ENCODE data around the gene RXRA. TPM values are rescaled to one million over a fixed set of nuclear protein-coding genes. Genes with fewer than 3 reads are reported as not detected.

The RXRA gene
- total RNA-seq, 1 donor from 2014 or later: 83.3 TPM

- no peak overlapping the region for H3K27ac Mint-ChIP-seq (ENCODE audit: unreplicated experiment)
Measured at GRCh38 chr9:134440636-134441226, 114.5 kb downstream of the RXRA start.

GRCh38 chr9:134441227-134442084 lies 115.2 kb downstream of the RXRA start:
- peak overlapping the region; percentile 8 for H3K4me3 Mint-ChIP-seq (ENCODE audit: unreplicated experiment)
- no peak for TF ChIP-seq CTCF (IDR thresholded peaks at IDR 0.05; ENCODE audit: unreplicated experiment)
- H3K27ac Mint-ChIP-seq (ENCODE audit: unreplicated experiment): peak overlapping the region; percentile 59
- H3K9me3 Mint-ChIP-seq (ENCODE audit: unreplicated experiment): no peaks in the 10 kb centered on the region
- H3K4me1 Mint-ChIP-seq (ENCODE audit: unreplicated experiment): peaks cover 5% of the 10 kb centered on the region
- peaks cover 25% of the 10 kb centered on the region for H3K27me3 Mint-ChIP-seq (ENCODE audit: unreplicated experiment)
- H3K36me3 Mint-ChIP-seq (ENCODE audit: low read depth, unreplicated experiment): peaks cover 3% of the 10 kb centered on the region
- no peak for DNase-seq (ENCODE audit: low spot score)

More at GRCh38 chr9:134440636-134441226, 114.5 kb downstream of the RXRA start:
- peaks cover 10% of the 10 kb centered on the region for H3K36me3 Mint-ChIP-seq (ENCODE audit: low read depth, unreplicated experiment)
- no peak for DNase-seq (ENCODE audit: low spot score)
- no peak overlapping the region for H3K4me3 Mint-ChIP-seq (ENCODE audit: unreplicated experiment)
- no peak for TF ChIP-seq CTCF (IDR thresholded peaks at IDR 0.05; ENCODE audit: unreplicated experiment)
- H3K27me3 Mint-ChIP-seq (ENCODE audit: unreplicated experiment): peaks cover 28% of the 10 kb centered on the region
- H3K9me3 Mint-ChIP-seq (ENCODE audit: unreplicated experiment): no peaks in the 10 kb centered on the region
- H3K4me1 Mint-ChIP-seq (ENCODE audit: unreplicated experiment): peaks cover 5% of the 10 kb centered on the region

- Mint-ChIP-seq H3K4me1 (ENCODE audit: unreplicated experiment) (peaks cover 5% of the 10 kb centered on the region), H3K4me3 (ENCODE audit: unreplicated experiment) (no peak overlapping the region), H3K9me3 (ENCODE audit: unreplicated experiment) (no peaks in the 10 kb centered on the region), H3K36me3 (ENCODE audit: low read depth, unreplicated experiment) (no peaks in the 10 kb centered on the region), H3K27me3 (ENCODE audit: unreplicated experiment) (peaks cover 22% of the 10 kb centered on the region), H3K27ac (ENCODE audit: unreplicated experiment) (no peak overlapping the region)
- DNase-seq (ENCODE audit: low spot score): no peak
- no peak for TF ChIP-seq CTCF (IDR thresholded peaks at IDR 0.05; ENCODE audit: unreplicated experiment)
Measured at GRCh38 chr9:134442085-134442474, 115.8 kb downstream of the RXRA start.

GRCh38 chr9:134442486-134443173 lies 116.4 kb downstream of the RXRA start:
- DNase-seq (ENCODE audit: low spot score): no peak

More at GRCh38 chr9:134442486-134443173, 116.4 kb downstream of the RXRA start:
- no peak overlapping the region for H3K27ac Mint-ChIP-seq (ENCODE audit: unreplicated experiment)
- H3K9me3 Mint-ChIP-seq (ENCODE audit: unreplicated experiment): no peaks in the 10 kb centered on the region
- no peak overlapping the region for H3K4me3 Mint-ChIP-seq (ENCODE audit: unreplicated experiment)
- H3K4me1 Mint-ChIP-seq (ENCODE audit: unreplicated experiment): peaks cover 5% of the 10 kb centered on the region
- H3K36me3 Mint-ChIP-seq (ENCODE audit: low read depth, unreplicated experiment): no peaks in the 10 kb centered on the region
- peaks cover 21% of the 10 kb centered on the region for H3K27me3 Mint-ChIP-seq (ENCODE audit: unreplicated experiment)
- no peak for TF ChIP-seq CTCF (IDR thresholded peaks at IDR 0.05; ENCODE audit: unreplicated experiment)
